ENCODE results near the gene SLC10A4. TPM values are rescaled to one million over a fixed set of nuclear protein-coding genes. Genes with fewer than 3 reads are reported as not detected.
A peak's percentile ranks its signal among the peaks of the same experiment; 100 is the strongest.

Gene SLC10A4
- total and polyA plus RNA-seq, 2 of the 4 experiments (the other 2 are of a cell fraction): not detected

DNA sequence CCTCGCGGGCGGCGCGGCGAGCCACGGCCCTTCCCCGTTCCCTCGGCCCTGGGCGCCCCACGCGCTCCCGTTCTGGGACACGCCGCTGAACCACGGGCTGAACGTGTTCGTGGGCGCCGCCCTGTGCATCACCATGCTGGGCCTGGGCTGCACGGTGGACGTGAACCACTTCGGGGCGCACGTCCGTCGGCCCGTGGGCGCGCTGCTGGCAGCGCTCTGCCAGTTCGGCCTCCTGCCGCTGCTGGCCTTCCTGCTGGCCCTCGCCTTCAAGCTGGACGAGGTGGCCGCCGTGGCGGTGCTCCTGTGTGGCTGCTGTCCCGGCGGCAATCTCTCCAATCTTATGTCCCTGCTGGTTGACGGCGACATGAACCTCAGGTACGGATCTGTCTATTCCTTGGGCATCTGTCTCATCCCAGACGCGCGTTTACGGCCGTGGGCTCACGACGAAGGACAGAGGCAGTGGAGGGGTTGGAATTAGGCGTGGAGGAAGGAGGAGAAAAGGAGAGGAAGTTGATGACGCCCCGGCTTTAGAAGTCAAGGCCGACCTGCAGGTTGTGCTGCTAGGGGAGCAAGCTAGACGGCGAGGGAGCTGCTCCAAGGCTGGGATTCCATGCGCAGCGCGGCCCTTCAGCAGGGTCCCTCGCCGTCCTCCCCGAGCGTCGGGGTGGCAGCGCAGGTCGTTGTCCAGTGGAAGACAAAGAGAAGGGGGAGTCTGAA lies 792 bp downstream of the SLC10A4 start:
- H3K79me1 ChIP-seq (ENCODE audit: low read depth in 1 of 2, low read length in 2 of 2): no peaks in the 10 kb centered on the region
- H3K9me3 ChIP-seq (ENCODE audit: control insufficient read depth, insufficient read depth, low read length): peaks cover 23% of the 10 kb centered on the region
- no peak overlapping the region for H2BK20ac ChIP-seq (ENCODE audit: low read depth, low read length)
- no peak overlapping the region for H3K23ac ChIP-seq (ENCODE audit: low read depth, low read length)
- dilution Hi-C loops (cut with HindIII; ENCODE audit: low sequenced_read_pairs, unreplicated experiment) (no loop called here), in situ Hi-C loops (cut with MboI; ENCODE audit: low sequenced_read_pairs) (loop anchor here (25.0 kb wide), 1 partner anchor 97 kb away; no protein-coding TSS in a partner anchor), intact Hi-C loops (cut with micrococcal nuclease) (no loop called here)
- H4K8ac ChIP-seq (ENCODE audit: low read depth in 2 of 2, low read length in 2 of 2): no peak overlapping the region
- no peak overlapping the region for H3K9ac ChIP-seq (ENCODE audit: low read depth, low read length)
- H3K9me1 ChIP-seq (ENCODE audit: insufficient read depth, low read length): no peaks in the 10 kb centered on the region
- 7% methylated on average over 22 of the region's 66 CpGs; no CpG with 5 or more reads in 1 of the 2 experiments for WGBS, 2 experiments (ENCODE audit: extremely low coverage in 2 of 2, insufficient read length in 1 of 2)
- TF ChIP-seq MXI1 (IDR thresholded peaks at IDR 0.05; ENCODE audit: borderline replicate concordance, low read depth, low read length) (no peak), RCOR1 (IDR thresholded peaks at IDR 0.05; ENCODE audit: insufficient replicate concordance, low read length) (no peak), BHLHE40 (IDR thresholded peaks at IDR 0.05; ENCODE audit: low read depth, low read length) (no peak), SMC3 (IDR thresholded peaks at IDR 0.05; ENCODE audit: low read depth, low read length) (no peak), MAFK (IDR thresholded peaks at IDR 0.05; ENCODE audit: low read depth, low read length) (no peak), POLR2A (IDR thresholded peaks at IDR 0.05; ENCODE audit: low read depth, low read length) (no peak), RAD21 (IDR thresholded peaks at IDR 0.05; ENCODE audit: low read length) (no peak), FOS (IDR thresholded peaks at IDR 0.05; ENCODE audit: low read depth, low read length) (no peak), MAZ (IDR thresholded peaks at IDR 0.05; ENCODE audit: borderline replicate concordance, low read depth, low read length) (no peak), CEBPB (IDR thresholded peaks at IDR 0.05; ENCODE audit: low read depth, low read length) (no peak), NFE2L2 (IDR thresholded peaks at IDR 0.05; ENCODE audit: low read depth, low read length) (no peak), RFX5 (IDR thresholded peaks at IDR 0.05; ENCODE audit: low read depth, low read length) (no peak), CHD1 (IDR thresholded peaks at IDR 0.05; ENCODE audit: low read depth, low read length) (no peak)
- TF ChIP-seq, protein P1, sequence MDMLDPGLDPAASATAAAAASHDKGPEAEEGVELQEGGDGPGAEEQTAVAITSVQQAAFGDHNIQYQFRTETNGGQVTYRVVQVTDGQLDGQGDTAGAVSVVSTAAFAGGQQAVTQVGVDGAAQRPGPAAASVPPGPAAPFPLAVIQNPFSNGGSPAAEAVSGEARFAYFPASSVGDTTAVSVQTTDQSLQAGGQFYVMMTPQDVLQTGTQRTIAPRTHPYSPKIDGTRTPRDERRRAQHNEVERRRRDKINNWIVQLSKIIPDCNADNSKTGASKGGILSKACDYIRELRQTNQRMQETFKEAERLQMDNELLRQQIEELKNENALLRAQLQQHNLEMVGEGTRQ (IDR thresholded peaks at IDR 0.05; ENCODE audit: low read depth, low read length): no peak
- TF ChIP-seq, protein P2, sequence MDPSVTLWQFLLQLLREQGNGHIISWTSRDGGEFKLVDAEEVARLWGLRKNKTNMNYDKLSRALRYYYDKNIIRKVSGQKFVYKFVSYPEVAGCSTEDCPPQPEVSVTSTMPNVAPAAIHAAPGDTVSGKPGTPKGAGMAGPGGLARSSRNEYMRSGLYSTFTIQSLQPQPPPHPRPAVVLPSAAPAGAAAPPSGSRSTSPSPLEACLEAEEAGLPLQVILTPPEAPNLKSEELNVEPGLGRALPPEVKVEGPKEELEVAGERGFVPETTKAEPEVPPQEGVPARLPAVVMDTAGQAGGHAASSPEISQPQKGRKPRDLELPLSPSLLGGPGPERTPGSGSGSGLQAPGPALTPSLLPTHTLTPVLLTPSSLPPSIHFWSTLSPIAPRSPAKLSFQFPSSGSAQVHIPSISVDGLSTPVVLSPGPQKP (IDR thresholded peaks at IDR 0.05; ENCODE audit: borderline replicate concordance, low read depth, low read length): no peak
- TF ChIP-seq, protein P3, sequence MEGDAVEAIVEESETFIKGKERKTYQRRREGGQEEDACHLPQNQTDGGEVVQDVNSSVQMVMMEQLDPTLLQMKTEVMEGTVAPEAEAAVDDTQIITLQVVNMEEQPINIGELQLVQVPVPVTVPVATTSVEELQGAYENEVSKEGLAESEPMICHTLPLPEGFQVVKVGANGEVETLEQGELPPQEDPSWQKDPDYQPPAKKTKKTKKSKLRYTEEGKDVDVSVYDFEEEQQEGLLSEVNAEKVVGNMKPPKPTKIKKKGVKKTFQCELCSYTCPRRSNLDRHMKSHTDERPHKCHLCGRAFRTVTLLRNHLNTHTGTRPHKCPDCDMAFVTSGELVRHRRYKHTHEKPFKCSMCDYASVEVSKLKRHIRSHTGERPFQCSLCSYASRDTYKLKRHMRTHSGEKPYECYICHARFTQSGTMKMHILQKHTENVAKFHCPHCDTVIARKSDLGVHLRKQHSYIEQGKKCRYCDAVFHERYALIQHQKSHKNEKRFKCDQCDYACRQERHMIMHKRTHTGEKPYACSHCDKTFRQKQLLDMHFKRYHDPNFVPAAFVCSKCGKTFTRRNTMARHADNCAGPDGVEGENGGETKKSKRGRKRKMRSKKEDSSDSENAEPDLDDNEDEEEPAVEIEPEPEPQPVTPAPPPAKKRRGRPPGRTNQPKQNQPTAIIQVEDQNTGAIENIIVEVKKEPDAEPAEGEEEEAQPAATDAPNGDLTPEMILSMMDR (conservative IDR thresholded peaks at IDR 0.05; ENCODE audit: low read depth, low read length): no peak
- no peak overlapping the region for H4K5ac ChIP-seq (ENCODE audit: low read depth, low read length)
- H4K91ac ChIP-seq (ENCODE audit: insufficient read depth, low read depth, low read length): no peak overlapping the region
- no peak overlapping the region; the same call in 1 of the 2 replicates for H3K4me3 ChIP-seq (ENCODE audit: insufficient read depth, low read depth, low read length)
- no peak overlapping the region for H2BK5ac ChIP-seq (ENCODE audit: low read depth, low read length, poor library complexity, severe bottlenecking)
- H3K36me3 ChIP-seq (ENCODE audit: control insufficient read depth, insufficient read depth, low read length): no peaks in the 10 kb centered on the region
- peak overlapping the region; percentile 33 for H2AK9ac ChIP-seq (replicated peaks; ENCODE audit: low read depth, low read length, poor library complexity)
- BruUV-seq (replicated peaks): no TSS peak
- H3K27ac ChIP-seq (ENCODE audit: insufficient read depth, low read length): no peak overlapping the region
- H3K4me1 ChIP-seq (ENCODE audit: control insufficient read depth, insufficient read depth, low read length): peaks cover 5% of the 10 kb centered on the region
- peaks cover 65% of the 10 kb centered on the region for H3K27me3 ChIP-seq (ENCODE audit: control insufficient read depth, insufficient read depth, low read length)
- no peak overlapping the region for H2BK120ac ChIP-seq (ENCODE audit: low read depth, low read length)
- H2BK15ac ChIP-seq (ENCODE audit: low read depth, low read length): no peak overlapping the region
- H3K14ac ChIP-seq (replicated peaks; ENCODE audit: low read depth, low read length): no peak overlapping the region
- CTCF ChIA-PET: no interaction called here
- peak overlapping the region; percentile 81 for H2AFZ ChIP-seq (replicated peaks; ENCODE audit: low read length, poor library complexity)
- H4K20me1 ChIP-seq (ENCODE audit: insufficient read depth, low read length): no peaks in the 10 kb centered on the region
- H2AK5ac ChIP-seq (ENCODE audit: low read depth, low read length): no peak overlapping the region
- POLR2A ChIA-PET (ENCODE audit: unreplicated experiment): no interaction called here
- DNase-seq (no peak), ATAC-seq (ENCODE audit: low read depth) (peak; percentile 32; the same call in 1 of the 2 replicates)
- H3K56ac ChIP-seq (ENCODE audit: extremely low read depth, insufficient read depth, low read length): no peak overlapping the region
- no peak overlapping the region for H3K4me2 ChIP-seq (ENCODE audit: low read depth, low read length)
- no peak overlapping the region for H3K18ac ChIP-seq (ENCODE audit: low read depth, low read length)
- no peak overlapping the region for H3K4ac ChIP-seq (ENCODE audit: low read depth, low read length)
